Activated CD4-positive, alpha-beta T cell treated with anti-CD3 and anti-CD28 coated beads, Interleukin-2, amount 10 ng/mL, durations not matched to agents 24 days and 14 days (primary cell): ENCODE measurements around the gene GALNT2. TPM values are rescaled to one million over a fixed set of nuclear protein-coding genes. Genes with fewer than 3 reads are reported as not detected.

Experiments used
- DNase-seq: peaks from one replicate; pipeline ENCODE4 v3.0.0; 2022
- H3K27ac Mint-ChIP-seq: one replicate; pipeline ENCODE4 v1.8.0; 2022; ENCODE audit warnings: mild to moderate bottlenecking, mixed read lengths
- H3K27me3 Mint-ChIP-seq: one replicate; pipeline ENCODE4 v1.8.0; 2022; ENCODE audit warnings: mixed read lengths
- H3K36me3 Mint-ChIP-seq: one replicate; pipeline ENCODE4 v1.8.0; 2022; ENCODE audit warnings: low read depth, mild to moderate bottlenecking, mixed read lengths
- H3K4me1 Mint-ChIP-seq: one replicate; pipeline ENCODE4 v1.8.0; 2021; ENCODE audit warnings: mixed read lengths
- H3K4me3 Mint-ChIP-seq: one replicate; pipeline ENCODE4 v1.8.0; 2022; ENCODE audit warnings: mild to moderate bottlenecking, moderate library complexity, mixed read lengths
- H3K9me3 Mint-ChIP-seq: one replicate; pipeline ENCODE4 v1.8.0; 2021; ENCODE audit warnings: mixed read lengths
- intact Hi-C: fragments of 100-400 bp; cut with micrococcal nuclease; formaldehyde crosslinking; loops from one replicate; pipeline ENCODE4 v1.15.1; 2023
- total RNA-seq: library from RNA; stranded (reverse); gene quantifications from 2 replicates; pipeline ENCODE4 v1.2.3, GENCODE V29; 2022

Gene GALNT2
- total RNA-seq, 1 donor from 2014 or later = 72.4 TPM

GRCh38 chr1:230312676-230313075 is 245.6 kb downstream of the GALNT2 start:
- intact Hi-C loops = loop anchor here (5.0 kb wide), 1 partner anchor 1055 kb away; no protein-coding TSS in a partner anchor
- no peaks in the 10 kb centered on the region for H3K36me3 Mint-ChIP-seq
- H3K4me3 Mint-ChIP-seq = no peak overlapping the region
- H3K27ac Mint-ChIP-seq = no peak overlapping the region
- H3K4me1 Mint-ChIP-seq = peaks cover 3% of the 10 kb centered on the region
- DNase-seq = no peak
- no peaks in the 10 kb centered on the region for H3K9me3 Mint-ChIP-seq
- peaks cover 10% of the 10 kb centered on the region for H3K27me3 Mint-ChIP-seq

- H3K27ac Mint-ChIP-seq = no peak overlapping the region
- no peaks in the 10 kb centered on the region for H3K36me3 Mint-ChIP-seq
- no peaks in the 10 kb centered on the region for H3K9me3 Mint-ChIP-seq
- intact Hi-C loops = loop anchor here (5.0 kb wide), 1 partner anchor 1056 kb away; no protein-coding TSS in a partner anchor
- no peak overlapping the region for H3K4me3 Mint-ChIP-seq
- peaks cover 3% of the 10 kb centered on the region for H3K4me1 Mint-ChIP-seq
- H3K27me3 Mint-ChIP-seq = peaks cover 10% of the 10 kb centered on the region
- no peak for DNase-seq
Observed at GRCh38 chr1:230313453-230314141, 246.6 kb downstream of the GALNT2 start.

- Mint-ChIP-seq H3K4me3 (no peak overlapping the region), H3K27ac (no peak overlapping the region), H3K36me3 (no peaks in the 10 kb centered on the region), H3K27me3 (peaks cover 10% of the 10 kb centered on the region), H3K9me3 (no peaks in the 10 kb centered on the region), H3K4me1 (peaks cover 3% of the 10 kb centered on the region)
- intact Hi-C loops = loop anchor here (5.0 kb wide), 1 partner anchor 1057 kb away; no protein-coding TSS in a partner anchor
- DNase-seq = no peak
Observed at GRCh38 chr1:230314142-230314470, 247.1 kb downstream of the GALNT2 start.

- DNase-seq = no peak
- peaks cover 10% of the 10 kb centered on the region for H3K27me3 Mint-ChIP-seq
- H3K4me1 Mint-ChIP-seq = peaks cover 3% of the 10 kb centered on the region
- H3K4me3 Mint-ChIP-seq = no peak overlapping the region
- no peaks in the 10 kb centered on the region for H3K36me3 Mint-ChIP-seq
- no peaks in the 10 kb centered on the region for H3K9me3 Mint-ChIP-seq
- no peak overlapping the region for H3K27ac Mint-ChIP-seq
- intact Hi-C loops = no loop called here
Observed at GRCh38 chr1:230315099-230315498, 248.1 kb downstream of the GALNT2 start.

- H3K27me3 Mint-ChIP-seq = peaks cover 8% of the 10 kb centered on the region
- intact Hi-C loops = no loop called here
- DNase-seq = no peak
- no peak overlapping the region for H3K4me3 Mint-ChIP-seq
- no peaks in the 10 kb centered on the region for H3K36me3 Mint-ChIP-seq
- H3K4me1 Mint-ChIP-seq = no peaks in the 10 kb centered on the region
- H3K9me3 Mint-ChIP-seq = no peaks in the 10 kb centered on the region
- H3K27ac Mint-ChIP-seq = no peak overlapping the region
Observed at GRCh38 chr1:230316864-230317745, 250.1 kb downstream of the GALNT2 start.

- H3K4me1 Mint-ChIP-seq = no peaks in the 10 kb centered on the region
- peaks cover 6% of the 10 kb centered on the region for H3K27me3 Mint-ChIP-seq
- H3K9me3 Mint-ChIP-seq = no peaks in the 10 kb centered on the region
- no peak overlapping the region for H3K4me3 Mint-ChIP-seq
- intact Hi-C loops = no loop called here
- H3K36me3 Mint-ChIP-seq = no peaks in the 10 kb centered on the region
- no peak for DNase-seq
- no peak overlapping the region for H3K27ac Mint-ChIP-seq
Observed at GRCh38 chr1:230317823-230318819, 251.1 kb downstream of the GALNT2 start.

GRCh38 chr1:230319014-230319747 is 252.1 kb downstream of the GALNT2 start:
- intact Hi-C loops = no loop called here
- Mint-ChIP-seq H3K9me3 (no peaks in the 10 kb centered on the region), H3K4me1 (no peaks in the 10 kb centered on the region), H3K27ac (no peak overlapping the region), H3K4me3 (no peak overlapping the region), H3K36me3 (no peaks in the 10 kb centered on the region), H3K27me3 (peaks cover 5% of the 10 kb centered on the region)
- no peak for DNase-seq

- no peak for DNase-seq
- peaks cover 2% of the 10 kb centered on the region for H3K27me3 Mint-ChIP-seq
- no peaks in the 10 kb centered on the region for H3K9me3 Mint-ChIP-seq
- no peaks in the 10 kb centered on the region for H3K36me3 Mint-ChIP-seq
- H3K27ac Mint-ChIP-seq = no peak overlapping the region
- no peak overlapping the region for H3K4me3 Mint-ChIP-seq
- intact Hi-C loops = no loop called here
- H3K4me1 Mint-ChIP-seq = no peaks in the 10 kb centered on the region
Observed at GRCh38 chr1:230320804-230321203, 253.8 kb downstream of the GALNT2 start.

- no peak overlapping the region for H3K27ac Mint-ChIP-seq
- intact Hi-C loops = no loop called here
- no peak overlapping the region for H3K4me3 Mint-ChIP-seq
Observed at GRCh38 chr1:230321341-230321740, 254.3 kb downstream of the GALNT2 start.

GRCh38 chr1:230321741-230322420 is 254.8 kb downstream of the GALNT2 start:
- Mint-ChIP-seq H3K4me1 (no peaks in the 10 kb centered on the region), H3K27me3 (peaks cover 2% of the 10 kb centered on the region), H3K4me3 (no peak overlapping the region), H3K36me3 (no peaks in the 10 kb centered on the region), H3K27ac (no peak overlapping the region), H3K9me3 (no peaks in the 10 kb centered on the region)
- intact Hi-C loops = no loop called here
- no peak for DNase-seq

More at GRCh38 chr1:230321341-230321740, 254.3 kb downstream of the GALNT2 start:
- DNase-seq = no peak
- H3K9me3 Mint-ChIP-seq = no peaks in the 10 kb centered on the region
- no peaks in the 10 kb centered on the region for H3K36me3 Mint-ChIP-seq
- H3K4me1 Mint-ChIP-seq = no peaks in the 10 kb centered on the region
- H3K27me3 Mint-ChIP-seq = peaks cover 2% of the 10 kb centered on the region

- intact Hi-C loops = no loop called here
- Mint-ChIP-seq H3K36me3 (no peaks in the 10 kb centered on the region), H3K4me1 (no peaks in the 10 kb centered on the region), H3K9me3 (no peaks in the 10 kb centered on the region), H3K27ac (no peak overlapping the region), H3K27me3 (peaks cover 2% of the 10 kb centered on the region), H3K4me3 (no peak overlapping the region)
- DNase-seq = no peak
Observed at GRCh38 chr1:230322421-230322756, 255.4 kb downstream of the GALNT2 start.

GRCh38 chr1:230322967-230323547 is 256.0 kb downstream of the GALNT2 start:
- no peaks in the 10 kb centered on the region for H3K9me3 Mint-ChIP-seq
- no peak overlapping the region for H3K4me3 Mint-ChIP-seq
- peaks cover 2% of the 10 kb centered on the region for H3K27me3 Mint-ChIP-seq
- intact Hi-C loops = no loop called here
- no peak overlapping the region for H3K27ac Mint-ChIP-seq
- H3K4me1 Mint-ChIP-seq = peaks cover 5% of the 10 kb centered on the region
- H3K36me3 Mint-ChIP-seq = no peaks in the 10 kb centered on the region
- no peak for DNase-seq
